GM23338 (cell line): ENCODE measurements around the gene FHOD1.

Experiments
- CREB1 ChIP-seq: fragments of 250-450 bp; sonication (Bioruptor Pico); IDR thresholded peaks from 2 replicates; pipeline ENCODE4 v1.5.0; 2020; ENCODE audit warnings: low read depth, mild to moderate bottlenecking, moderate library complexity
- CTCF ChIP-seq, 2 experiments: fragments of 200-600 bp in 1 of 2; sonication (generic) in 1 of 2; conservative IDR thresholded peaks; 2 replicates each; pipeline versions ENCODE4 v1.5.1 to v1.6.1; 2016 to 2017; ENCODE audit warnings: antibody characterized with exemption in 2 of 2, low read depth in 2 of 2, mild to moderate bottlenecking in 2 of 2, moderate library complexity in 1 of 2
- EZH2 ChIP-seq: fragments of 200-600 bp; sonication (generic); IDR thresholded peaks from one replicate; pipeline ENCODE4 v1.8.0; 2017; ENCODE audit warnings: antibody characterized with exemption, mild to moderate bottlenecking, low read depth; ENCODE audit not compliant: unreplicated experiment
- EZH2phosphoT487 ChIP-seq: fragments of 200-600 bp; sonication (generic); IDR thresholded peaks from one replicate; pipeline ENCODE4 v1.8.1; 2018; ENCODE audit warnings: antibody characterized with exemption; ENCODE audit not compliant: unreplicated experiment
- JUNB ChIP-seq: IDR thresholded peaks from one replicate; pipeline ENCODE4 v1.6.1; 2016; ENCODE audit warnings: antibody characterized with exemption; ENCODE audit not compliant: unreplicated experiment
- NANOG ChIP-seq: IDR thresholded peaks from 2 replicates; pipeline ENCODE4 v1.6.1; 2016; ENCODE audit warnings: antibody characterized with exemption, borderline replicate concordance
- POLR2AphosphoS5 ChIP-seq: IDR thresholded peaks from 2 replicates; pipeline ENCODE4 v1.6.1; 2016; ENCODE audit warnings: antibody characterized with exemption, low read depth
- REST ChIP-seq: IDR thresholded peaks from one replicate; pipeline ENCODE4 v1.6.1; 2018; ENCODE audit warnings: antibody characterized with exemption; ENCODE audit not compliant: unreplicated experiment
- STAT1 ChIP-seq: IDR thresholded peaks from one replicate; pipeline ENCODE4 v1.6.1; 2016; ENCODE audit warnings: antibody characterized with exemption; ENCODE audit not compliant: unreplicated experiment
- ZNF114 ChIP-seq: fragments of 250-450 bp; sonication (Bioruptor Pico); IDR thresholded peaks from 2 replicates; pipeline ENCODE4 v1.5.0; 2020; ENCODE audit warnings: mild to moderate bottlenecking, moderate library complexity
- ZNF331 ChIP-seq: fragments of 250-450 bp; sonication (Bioruptor Pico); IDR thresholded peaks from 2 replicates; pipeline ENCODE4 v1.5.0; 2020; ENCODE audit warnings: low read depth, mild to moderate bottlenecking, moderate library complexity
- TF ChIP-seq, protein P1 (sequence below): IDR thresholded peaks from 2 replicates; pipeline ENCODE4 v1.6.1; 2016; ENCODE audit warnings: antibody characterized with exemption
- TF ChIP-seq, protein P2 (sequence below): fragments of 250-450 bp; sonication (Bioruptor Pico); IDR thresholded peaks from 2 replicates; pipeline ENCODE4 v1.5.0; 2020; ENCODE audit warnings: mild to moderate bottlenecking, moderate library complexity

DNA sequence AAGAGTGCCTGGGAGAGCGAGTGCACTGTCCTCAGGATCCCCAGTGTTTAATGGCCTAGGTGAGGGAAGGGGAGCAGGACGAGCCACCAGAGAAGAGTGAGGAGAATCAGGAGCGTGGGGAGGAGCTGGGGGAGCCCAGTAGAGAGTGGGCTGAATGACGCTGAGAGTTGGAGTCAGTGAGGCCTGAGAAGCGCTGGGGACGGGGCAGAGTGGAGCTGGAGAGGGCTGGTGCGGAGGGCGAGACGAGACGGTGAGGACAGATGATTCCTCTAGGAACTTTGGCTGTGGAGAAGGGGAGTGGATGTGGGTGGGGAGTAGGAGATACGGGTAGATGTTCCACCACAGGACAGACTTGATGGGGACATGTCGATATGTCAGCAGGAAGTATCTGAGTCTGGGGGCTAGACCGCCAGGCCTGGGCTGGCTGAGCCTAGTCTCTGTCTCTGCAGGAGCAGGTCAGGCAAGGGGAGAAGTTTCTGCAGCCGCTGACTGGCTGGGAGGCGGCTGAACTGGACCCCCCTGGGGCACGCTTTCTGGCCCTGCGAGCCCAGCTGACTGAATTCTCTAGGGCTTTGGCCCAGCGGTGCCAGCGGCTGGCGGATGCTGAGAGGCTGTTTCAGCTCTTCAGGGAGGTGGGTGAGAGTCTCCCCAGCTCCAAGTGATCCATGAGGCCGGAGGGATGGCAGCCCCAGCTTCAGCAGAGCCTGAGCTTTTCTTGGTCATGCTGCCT, 36.7 kb upstream of the FHOD1 start:
- TF ChIP-seq REST, result no peak
- TF ChIP-seq CREB1 (CRISPR knock-in tag), result no peak
- no peak for TF ChIP-seq CTCF (conservative IDR thresholded peaks at IDR 0.05; ENCODE audit: low read depth in 2 of 2)
- TF ChIP-seq EZH2phosphoT487, result no peak
- no peak for TF ChIP-seq EZH2
- TF ChIP-seq, protein P1, sequence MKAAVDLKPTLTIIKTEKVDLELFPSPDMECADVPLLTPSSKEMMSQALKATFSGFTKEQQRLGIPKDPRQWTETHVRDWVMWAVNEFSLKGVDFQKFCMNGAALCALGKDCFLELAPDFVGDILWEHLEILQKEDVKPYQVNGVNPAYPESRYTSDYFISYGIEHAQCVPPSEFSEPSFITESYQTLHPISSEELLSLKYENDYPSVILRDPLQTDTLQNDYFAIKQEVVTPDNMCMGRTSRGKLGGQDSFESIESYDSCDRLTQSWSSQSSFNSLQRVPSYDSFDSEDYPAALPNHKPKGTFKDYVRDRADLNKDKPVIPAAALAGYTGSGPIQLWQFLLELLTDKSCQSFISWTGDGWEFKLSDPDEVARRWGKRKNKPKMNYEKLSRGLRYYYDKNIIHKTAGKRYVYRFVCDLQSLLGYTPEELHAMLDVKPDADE, result no peak
- no peak for TF ChIP-seq POLR2AphosphoS5
- TF ChIP-seq ZNF114, result no peak
- no peak for TF ChIP-seq ZNF331 (CRISPR knock-in tag)
- TF ChIP-seq JUNB, result no peak
- TF ChIP-seq STAT1, result no peak
- TF ChIP-seq NANOG, result no peak
- TF ChIP-seq, protein P2, sequence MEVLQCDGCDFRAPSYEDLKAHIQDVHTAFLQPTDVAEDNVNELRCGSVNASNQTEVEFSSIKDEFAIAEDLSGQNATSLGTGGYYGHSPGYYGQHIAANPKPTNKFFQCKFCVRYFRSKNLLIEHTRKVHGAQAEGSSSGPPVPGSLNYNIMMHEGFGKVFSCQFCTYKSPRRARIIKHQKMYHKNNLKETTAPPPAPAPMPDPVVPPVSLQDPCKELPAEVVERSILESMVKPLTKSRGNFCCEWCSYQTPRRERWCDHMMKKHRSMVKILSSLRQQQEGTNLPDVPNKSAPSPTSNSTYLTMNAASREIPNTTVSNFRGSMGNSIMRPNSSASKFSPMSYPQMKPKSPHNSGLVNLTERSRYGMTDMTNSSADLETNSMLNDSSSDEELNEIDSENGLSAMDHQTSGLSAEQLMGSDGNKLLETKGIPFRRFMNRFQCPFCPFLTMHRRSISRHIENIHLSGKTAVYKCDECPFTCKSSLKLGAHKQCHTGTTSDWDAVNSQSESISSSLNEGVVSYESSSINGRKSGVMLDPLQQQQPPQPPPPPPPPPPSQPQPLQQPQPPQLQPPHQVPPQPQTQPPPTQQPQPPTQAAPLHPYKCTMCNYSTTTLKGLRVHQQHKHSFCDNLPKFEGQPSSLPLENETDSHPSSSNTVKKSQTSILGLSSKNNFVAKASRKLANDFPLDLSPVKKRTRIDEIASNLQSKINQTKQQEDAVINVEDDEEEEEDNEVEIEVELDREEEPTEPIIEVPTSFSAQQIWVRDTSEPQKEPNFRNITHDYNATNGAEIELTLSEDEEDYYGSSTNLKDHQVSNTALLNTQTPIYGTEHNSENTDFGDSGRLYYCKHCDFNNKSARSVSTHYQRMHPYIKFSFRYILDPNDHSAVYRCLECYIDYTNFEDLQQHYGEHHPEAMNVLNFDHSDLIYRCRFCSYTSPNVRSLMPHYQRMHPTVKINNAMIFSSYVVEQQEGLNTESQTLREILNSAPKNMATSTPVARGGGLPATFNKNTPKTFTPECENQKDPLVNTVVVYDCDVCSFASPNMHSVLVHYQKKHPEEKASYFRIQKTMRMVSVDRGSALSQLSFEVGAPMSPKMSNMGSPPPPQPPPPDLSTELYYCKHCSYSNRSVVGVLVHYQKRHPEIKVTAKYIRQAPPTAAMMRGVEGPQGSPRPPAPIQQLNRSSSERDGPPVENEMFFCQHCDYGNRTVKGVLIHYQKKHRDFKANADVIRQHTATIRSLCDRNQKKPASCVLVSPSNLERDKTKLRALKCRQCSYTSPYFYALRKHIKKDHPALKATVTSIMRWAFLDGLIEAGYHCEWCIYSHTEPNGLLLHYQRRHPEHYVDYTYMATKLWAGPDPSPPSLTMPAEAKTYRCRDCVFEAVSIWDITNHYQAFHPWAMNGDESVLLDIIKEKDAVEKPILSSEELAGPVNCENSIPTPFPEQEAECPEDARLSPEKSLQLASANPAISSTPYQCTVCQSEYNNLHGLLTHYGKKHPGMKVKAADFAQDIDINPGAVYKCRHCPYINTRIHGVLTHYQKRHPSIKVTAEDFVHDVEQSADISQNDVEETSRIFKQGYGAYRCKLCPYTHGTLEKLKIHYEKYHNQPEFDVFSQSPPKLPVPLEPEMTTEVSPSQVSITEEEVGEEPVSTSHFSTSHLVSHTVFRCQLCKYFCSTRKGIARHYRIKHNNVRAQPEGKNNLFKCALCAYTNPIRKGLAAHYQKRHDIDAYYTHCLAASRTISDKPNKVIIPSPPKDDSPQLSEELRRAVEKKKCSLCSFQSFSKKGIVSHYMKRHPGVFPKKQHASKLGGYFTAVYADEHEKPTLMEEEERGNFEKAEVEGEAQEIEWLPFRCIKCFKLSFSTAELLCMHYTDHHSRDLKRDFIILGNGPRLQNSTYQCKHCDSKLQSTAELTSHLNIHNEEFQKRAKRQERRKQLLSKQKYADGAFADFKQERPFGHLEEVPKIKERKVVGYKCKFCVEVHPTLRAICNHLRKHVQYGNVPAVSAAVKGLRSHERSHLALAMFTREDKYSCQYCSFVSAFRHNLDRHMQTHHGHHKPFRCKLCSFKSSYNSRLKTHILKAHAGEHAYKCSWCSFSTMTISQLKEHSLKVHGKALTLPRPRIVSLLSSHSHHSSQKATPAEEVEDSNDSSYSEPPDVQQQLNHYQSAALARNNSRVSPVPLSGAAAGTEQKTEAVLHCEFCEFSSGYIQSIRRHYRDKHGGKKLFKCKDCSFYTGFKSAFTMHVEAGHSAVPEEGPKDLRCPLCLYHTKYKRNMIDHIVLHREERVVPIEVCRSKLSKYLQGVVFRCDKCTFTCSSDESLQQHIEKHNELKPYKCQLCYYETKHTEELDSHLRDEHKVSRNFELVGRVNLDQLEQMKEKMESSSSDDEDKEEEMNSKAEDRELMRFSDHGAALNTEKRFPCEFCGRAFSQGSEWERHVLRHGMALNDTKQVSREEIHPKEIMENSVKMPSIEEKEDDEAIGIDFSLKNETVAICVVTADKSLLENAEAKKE (CRISPR knock-in tag), result no peak
